H1 (cell line): ENCODE data around the gene STEAP4. TPM values are rescaled to one million over a fixed set of nuclear protein-coding genes. Genes with fewer than 3 reads are reported as not detected.

Experiments used
- CTCF ChIA-PET: fragments of 300-600 bp; sonication (Branson Sonifier 250); formaldehyde crosslinking; loops from one replicate; lab custom pipeline; 2021; ENCODE audit not compliant: partially characterized antibody; lab: Charles Lee
- POLR2A ChIA-PET: fragments of 300-600 bp; sonication (Branson Sonifier 250); formaldehyde crosslinking; loops from one replicate; lab custom pipeline; 2021; ENCODE audit warnings: inconsistent platforms; ENCODE audit not compliant: partially characterized antibody; lab: Charles Lee
- DNase-seq, 2 experiments: peaks; one replicate each; pipeline versions ENCODE4 v3.0.0 to v3.0.0-alpha.2; 2010 to 2022; ENCODE audit warnings: low spot score in 2 of 2, low read depth in 1 of 2, mixed read lengths in 1 of 2
- FAIRE-seq: peaks from 2 replicates; lab custom pipeline; 2011; peaks lifted over from hg19 to GRCh38; lab: Jason Lieb, UNC
- H2AFZ ChIP-seq: 2 replicates; pipeline ENCODE4 v1.8.1; 2012; ENCODE audit warnings: low read length, inconsistent platforms
- H2AK5ac ChIP-seq: 2 replicates; pipeline ENCODE4 v1.6.1; 2013; ENCODE audit warnings: low read depth, low read length
- H2BK120ac ChIP-seq: replicated peaks from 2 replicates; pipeline ENCODE3; 2013; ENCODE audit warnings: low read depth, low read length, inconsistent platforms
- H2BK12ac ChIP-seq: 2 replicates; pipeline ENCODE4 v1.6.1; 2013; ENCODE audit warnings: low read depth, low read length
- H2BK15ac ChIP-seq: 2 replicates; pipeline ENCODE4 v1.6.1; 2013; ENCODE audit warnings: low read length
- H2BK20ac ChIP-seq: 2 replicates; pipeline ENCODE4 v1.6.1; 2013; ENCODE audit warnings: low read length
- H2BK5ac ChIP-seq: 2 replicates; pipeline ENCODE4 v1.6.1; 2013; ENCODE audit warnings: low read depth, low read length
- H3K14ac ChIP-seq: 2 replicates; pipeline ENCODE4 v1.6.1; 2013; ENCODE audit warnings: inconsistent platforms; ENCODE audit not compliant: insufficient read length
- H3K18ac ChIP-seq: 2 replicates; pipeline ENCODE4 v1.6.1; 2013; ENCODE audit warnings: low read length; ENCODE audit errors: extremely low read depth
- H3K23ac ChIP-seq: 2 replicates; pipeline ENCODE4 v1.6.1; 2013; ENCODE audit warnings: inconsistent platforms; ENCODE audit not compliant: insufficient read length
- H3K23me2 ChIP-seq: 2 replicates; pipeline ENCODE4 v1.6.1; 2013; ENCODE audit warnings: low read depth, low read length
- H3K27ac ChIP-seq: 2 replicates; pipeline ENCODE4 v1.6.1; 2011; ENCODE audit warnings: low read depth, low read length, inconsistent platforms
- H3K27me3 ChIP-seq, 4 experiments: replicated peaks in 1 of 4; 1 replicate in 1 of 4; 2 replicates in 3 of 4; pipeline versions ENCODE4 v1.6.1 to v1.8.1; 2011 to 2013; ENCODE audit warnings: low read length in 3 of 4, mild to moderate bottlenecking in 3 of 4, inconsistent platforms in 2 of 4, mixed read lengths in 2 of 4, moderate library complexity in 1 of 4; ENCODE audit not compliant: control insufficient read depth in 3 of 4, insufficient read depth in 3 of 4; ENCODE audit errors: extremely low read depth in 1 of 4
- H3K36me3 ChIP-seq, 4 experiments: 2 replicates each; pipeline versions ENCODE4 v1.6.1 to v1.8.1; 2011 to 2013; ENCODE audit warnings: mild to moderate bottlenecking in 4 of 4, low read length in 3 of 4, moderate library complexity in 2 of 4, control low read depth in 1 of 4, inconsistent platforms in 1 of 4; ENCODE audit not compliant: insufficient read depth in 4 of 4, control insufficient read depth in 2 of 4
- H3K4ac ChIP-seq: replicated peaks from 2 replicates; pipeline ENCODE3; 2013; ENCODE audit warnings: low read length, low read depth, mixed read lengths, inconsistent platforms; ENCODE audit not compliant: insufficient read length
- H3K4me1 ChIP-seq, 4 experiments: replicated peaks in 1 of 4; 1 replicate in 1 of 4; 2 replicates in 3 of 4; pipeline versions ENCODE4 v1.6.1 to v1.8.1; 2011 to 2013; ENCODE audit warnings: low read length in 3 of 4, inconsistent platforms in 2 of 4, mixed read lengths in 1 of 4; ENCODE audit not compliant: insufficient read depth in 4 of 4, control insufficient read depth in 3 of 4
- H3K4me2 ChIP-seq, 2 experiments: 2 replicates each; pipeline versions ENCODE4 v1.6.1 to v1.8.1; 2011 to 2013; ENCODE audit warnings: low read depth in 2 of 2, low read length in 2 of 2, control low read depth in 1 of 2, inconsistent platforms in 1 of 2, mild to moderate bottlenecking in 1 of 2; ENCODE audit not compliant: insufficient read depth in 1 of 2
- H3K4me3 ChIP-seq, 4 experiments: fragments of 200-600, 300-600 bp in 1 of 4; sonication (generic), shearing (Covaris generic), sonication (Bioruptor Twin) in 1 of 4; 2 replicates each; pipeline versions ENCODE4 v1.5.1 to v1.8.1; 2011 to 2016; ENCODE audit warnings: low read length in 4 of 4, low read depth in 3 of 4, control low read depth in 2 of 4, inconsistent platforms in 2 of 4, mild to moderate bottlenecking in 2 of 4, mixed read lengths in 1 of 4, moderate library complexity in 1 of 4; ENCODE audit not compliant: insufficient read depth in 2 of 4; ENCODE audit errors: extremely low read depth in 1 of 4
- H3K56ac ChIP-seq: replicated peaks from 2 replicates; pipeline ENCODE3; 2013; ENCODE audit warnings: low read depth, mild to moderate bottlenecking, mixed read lengths, low read length, inconsistent platforms; ENCODE audit not compliant: insufficient read length
- H3K79me1 ChIP-seq: 2 replicates; pipeline ENCODE4 v1.6.1; 2013; ENCODE audit warnings: low read depth, low read length, control low read depth
- H3K79me2 ChIP-seq, 2 experiments: 2 replicates each; pipeline versions ENCODE4 v1.6.1 to v1.8.1; 2012 to 2013; ENCODE audit warnings: low read length in 2 of 2, mild to moderate bottlenecking in 2 of 2, inconsistent platforms in 1 of 2; ENCODE audit not compliant: insufficient read depth in 2 of 2, control insufficient read depth in 1 of 2
- H3K9ac ChIP-seq, 4 experiments: replicated peaks in 1 of 4; 1 replicate in 1 of 4; 2 replicates in 3 of 4; pipeline versions ENCODE4 v1.6.1 to v1.8.1; 2011 to 2013; ENCODE audit warnings: low read depth in 3 of 4, low read length in 3 of 4, control low read depth in 2 of 4, mild to moderate bottlenecking in 2 of 4, moderate library complexity in 2 of 4, inconsistent platforms in 1 of 4; ENCODE audit errors: extremely low read depth in 1 of 4
- H3K9me3 ChIP-seq, 2 experiments: 2 replicates each; pipeline versions ENCODE4 v1.6.1 to v1.8.1; 2012 to 2013; ENCODE audit warnings: mild to moderate bottlenecking in 2 of 2, moderate library complexity in 2 of 2, control low read depth in 1 of 2, inconsistent platforms in 1 of 2, low read depth in 1 of 2, low read length in 1 of 2, mixed read lengths in 1 of 2; ENCODE audit not compliant: insufficient read depth in 2 of 2
- H4K20me1 ChIP-seq, 2 experiments: replicated peaks in 1 of 2; 2 replicates each; pipeline versions ENCODE3 to v1.8.1; 2011 to 2013; ENCODE audit warnings: inconsistent platforms in 2 of 2, low read length in 2 of 2, mild to moderate bottlenecking in 1 of 2; ENCODE audit not compliant: insufficient read depth in 2 of 2, control insufficient read depth in 1 of 2
- H4K5ac ChIP-seq: 2 replicates; pipeline ENCODE4 v1.6.1; 2013; ENCODE audit warnings: low read length, low read depth, mixed read lengths, inconsistent platforms; ENCODE audit not compliant: insufficient read length
- H4K8ac ChIP-seq: 2 replicates; pipeline ENCODE4 v1.8.0; 2013; ENCODE audit warnings: mild to moderate bottlenecking, moderate library complexity, low read length, inconsistent platforms; ENCODE audit not compliant: insufficient read depth; ENCODE audit errors: extremely low read depth
- H4K91ac ChIP-seq: replicated peaks from 2 replicates; pipeline ENCODE3; 2013; ENCODE audit warnings: low read length, mixed read lengths, inconsistent platforms; ENCODE audit not compliant: insufficient read length
- BCL11A ChIP-seq, 2 experiments: IDR thresholded peaks; one replicate each; pipeline ENCODE4 v1.6.1; 2011; ENCODE audit warnings: low read depth in 2 of 2, low read length in 2 of 2, mild to moderate bottlenecking in 2 of 2
- CHD2 ChIP-seq: IDR thresholded peaks from 2 replicates; pipeline ENCODE4 v1.6.1; 2012; ENCODE audit warnings: low read length, improper control_type of control experiment
- CREB1 ChIP-seq: IDR thresholded peaks from 2 replicates; pipeline ENCODE4 v1.6.1; 2012; ENCODE audit warnings: inconsistent platforms
- JUN ChIP-seq: IDR thresholded peaks from 2 replicates; pipeline ENCODE4 v1.6.1; 2011; ENCODE audit warnings: low read depth, mild to moderate bottlenecking, improper control_type of control experiment, low read length
- NRF1 ChIP-seq: IDR thresholded peaks from 2 replicates; pipeline ENCODE4 v1.6.1; 2011; ENCODE audit warnings: mild to moderate bottlenecking, low read depth, low read length, improper control_type of control experiment
- PHF8 ChIP-seq: fragments of 200-600 bp; sonication (generic); conservative IDR thresholded peaks from 2 replicates; pipeline ENCODE4 v1.7.1; 2012; ENCODE audit warnings: low read depth, mild to moderate bottlenecking, inconsistent platforms, low read length, moderate library complexity
- RAD21 ChIP-seq, 2 experiments: IDR thresholded peaks in 1 of 2; conservative IDR thresholded peaks in 1 of 2; 2 replicates each; pipeline ENCODE4 v1.6.1; 2011; ENCODE audit warnings: low read depth in 2 of 2, low read length in 2 of 2, improper control_type of control experiment in 1 of 2, inconsistent platforms in 1 of 2, mild to moderate bottlenecking in 1 of 2, moderate library complexity in 1 of 2
- SAP30 ChIP-seq: fragments of 300-600 bp; sonication (generic); IDR thresholded peaks from 2 replicates; pipeline ENCODE4 v1.7.1; 2012; ENCODE audit warnings: low read length, moderate library complexity, mild to moderate bottlenecking, inconsistent platforms; ENCODE audit not compliant: insufficient read depth, insufficient replicate concordance
- SIRT6 ChIP-seq: IDR thresholded peaks from one replicate; pipeline ENCODE4 v1.7.1; 2012; ENCODE audit warnings: low read length, inconsistent platforms
- TBP ChIP-seq: IDR thresholded peaks from 2 replicates; pipeline ENCODE4 v1.6.1; 2011; ENCODE audit warnings: low read depth, low read length, improper control_type of control experiment
- TEAD4 ChIP-seq: IDR thresholded peaks from 2 replicates; pipeline ENCODE4 v1.6.1; 2012; ENCODE audit warnings: low read depth, low read length, inconsistent platforms, mixed read lengths
- WGBS, 2 experiments: shearing (Covaris generic) in 1 of 2; methylation state at CpG; one replicate each; pipeline versions ENCODE4 v1.1.6 to v1.1.7; 2013 to 2015; ENCODE audit warnings: low lambda C conversion rate in 2 of 2, mixed read lengths in 2 of 2, inconsistent platforms in 1 of 2, low coverage in 1 of 2, missing lambda C conversion rate in 1 of 2; ENCODE audit not compliant: insufficient replicate concordance in 2 of 2, insufficient coverage in 1 of 2, insufficient read length in 1 of 2; ENCODE audit errors: extremely low coverage in 1 of 2, missing lambda C conversion rate in 1 of 2; 5-methylcytosine and 5-hydroxymethylcytosine counted together
- polyA plus RNA-seq, 7 experiments: library from polyadenylated mRNA; depleted of rRNA in 3 of 7; stranded (reverse) in 5 of 7; unstranded in 2 of 7; fragments of >200 nt in 5 of 7; fragments of 200-250 nt in 2 of 7; gene quantifications; 1 replicate in 5 of 7; 2 replicates in 1 of 7; 4 replicates in 1 of 7; pipeline versions ENCODE4 v1.2.1 to v1.2.3, GENCODE V29; 2011 to 2013; ENCODE audit warnings: missing spikeins in 2 of 7, mixed read lengths in 2 of 7
- total RNA-seq: library from RNA; stranded (reverse); fragmentation: NEBNext Ultra II Directional; extraction: Animal tissue kit (Norgen Biotek cat#: 25700); gene quantifications from 2 replicates; pipeline ENCODE4 v1.2.1, GENCODE V29; 2021

Gene STEAP4
- total and polyA plus RNA-seq, 2 of the 8 experiments (the other 6 are each of a cell fraction or from before 2014, with no cell fraction given) = under 0.01 TPM; not detected in 1

DNA sequence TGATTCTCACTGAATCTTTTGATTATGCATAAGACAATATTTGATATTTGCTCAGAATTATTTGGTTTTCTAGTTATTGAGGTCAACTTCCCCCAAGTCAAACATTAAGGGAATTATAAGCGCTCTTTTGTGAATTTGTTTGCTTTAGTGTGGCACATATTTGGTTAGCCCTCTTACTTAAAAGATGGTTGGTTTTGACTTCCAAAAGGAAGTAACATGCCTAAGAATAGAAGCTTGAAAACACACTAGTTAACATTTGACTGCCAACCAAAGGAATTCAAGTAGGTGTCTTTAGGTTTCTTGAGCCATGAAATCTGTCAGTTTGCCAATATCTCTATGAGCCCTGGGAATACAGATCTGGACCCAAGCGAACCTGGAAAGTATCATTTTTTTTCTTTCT lies 24.9 kb downstream of the STEAP4 start:
- Histone ChIP-seq H3K4me1 (no peaks in the 10 kb centered on the region), H3K56ac (no peak overlapping the region), H3K4me2 (no peak overlapping the region), H2BK20ac (no peak overlapping the region), H3K4me3 (no peak overlapping the region), H3K79me2 (no peaks in the 10 kb centered on the region), H2BK5ac (no peak overlapping the region), H3K23ac (no peak overlapping the region), H3K27me3 (no peaks in the 10 kb centered on the region), H3K14ac (no peak overlapping the region), H4K20me1 (no peaks in the 10 kb centered on the region), H2AK5ac (no peak overlapping the region), H3K4ac (no peak overlapping the region), H3K27ac (no peak overlapping the region), H3K9ac (no peak overlapping the region), H3K36me3 (no peaks in the 10 kb centered on the region), H3K18ac (no peak overlapping the region), H2AFZ (no peak overlapping the region), H2BK12ac (no peak overlapping the region), H3K9me3 (no peaks in the 10 kb centered on the region; a peak in 1 of 4 replicates), H3K23me2 (no peaks in the 10 kb centered on the region), H2BK120ac (no peak overlapping the region), H2BK15ac (no peak overlapping the region), H4K91ac (no peak overlapping the region), H4K8ac (no peak overlapping the region), H3K79me1 (no peaks in the 10 kb centered on the region), H4K5ac (no peak overlapping the region)
- no peak for DNase-seq
- POLR2A ChIA-PET = no interaction called here
- CTCF ChIA-PET = no interaction called here
- no peak for FAIRE-seq
- no peak for TF ChIP-seq CREB1
- no peak for TF ChIP-seq SAP30
- no peak for TF ChIP-seq NRF1
- no peak for TF ChIP-seq TEAD4
- TF ChIP-seq PHF8 = no peak
- no peak for TF ChIP-seq SIRT6
- TF ChIP-seq RAD21 (IDR thresholded peaks at IDR 0.05 in 1 of 2, conservative IDR thresholded peaks at IDR 0.05 in 1 of 2; ENCODE audit: low read depth in 2 of 2, low read length in 2 of 2) = no peak
- no peak for TF ChIP-seq JUN
- TF ChIP-seq BCL11A (IDR thresholded peaks at IDR 0.05; ENCODE audit: low read depth in 2 of 2, low read length in 2 of 2) = no peak
- TF ChIP-seq CHD2 = no peak
- no peak for TF ChIP-seq TBP
- WGBS, 2 experiments = 76% methylated on average over 2 of the region's 2 CpGs; no CpG with 5 or more reads in 1 of the 2 experiments
